Lower leg skin (tissue), 4 donors: ENCODE data around the gene ZC3H8. TPM values are rescaled to one million over a fixed set of nuclear protein-coding genes. Genes with fewer than 3 reads are reported as not detected.

ENCODE experiments used
- DNase-seq, 2 donors: peaks; one replicate each; pipeline ENCODE4 v3.0.0-alpha.2; 2019; ENCODE audit warnings: low spot score in 2 of 2
- H3K4me3 ChIP-seq: fragments of 200-600 bp; sonication (generic); 2 replicates; pipeline ENCODE4 v1.5.1; 2017; ENCODE audit warnings: mild to moderate bottlenecking, low read depth; ENCODE audit not compliant: poor library complexity, severe bottlenecking
- CTCF ChIP-seq, 3 donors: fragments of 450-650 bp; IDR thresholded peaks; one replicate each; pipeline ENCODE4 v1.5.1; 2016; ENCODE audit warnings: antibody characterized with exemption in 3 of 3, mild to moderate bottlenecking in 3 of 3, moderate library complexity in 2 of 3
- POLR2A ChIP-seq, 2 donors: fragments of 450-650 bp; IDR thresholded peaks; one replicate each; pipeline ENCODE4 v1.6.1; 2016 to 2017; ENCODE audit warnings: antibody characterized with exemption in 2 of 2, mild to moderate bottlenecking in 1 of 2, moderate library complexity in 1 of 2
- WGBS, 2 donors: methylation state at CpG; one replicate each; pipeline ENCODE4 v1.1.5; 2018; 5-methylcytosine and 5-hydroxymethylcytosine counted together
- intact Hi-C: fragments of 100-400 bp; cut with DNase I; formaldehyde crosslinking; loops from one replicate; pipeline ENCODE4 v1.15.0; 2023; ENCODE audit warnings: low total_unique reads
- total RNA-seq, 4 donors: library from RNA; depleted of rRNA; stranded (reverse); fragments of >200 nt; gene quantifications; one replicate each; pipeline ENCODE4 v1.1.0, GENCODE V29; 2016

ZC3H8 gene
- total RNA-seq, 4 donors from 2014 or later = 7.9 to 41.0 (median 12.4) TPM

GRCh38 chr2:112268547-112268946 is 13.7 kb upstream of the ZC3H8 start:
- intact Hi-C loops = no loop called here
- 90 to 98% methylated on average over 1 of the region's 1 CpG for WGBS, 2 donors
- no peak overlapping the region for H3K4me3 ChIP-seq
- TF ChIP-seq POLR2A (IDR thresholded peaks at IDR 0.05) (no peak), CTCF (IDR thresholded peaks at IDR 0.05) (no peak)
- no peak for DNase-seq

DNA sequence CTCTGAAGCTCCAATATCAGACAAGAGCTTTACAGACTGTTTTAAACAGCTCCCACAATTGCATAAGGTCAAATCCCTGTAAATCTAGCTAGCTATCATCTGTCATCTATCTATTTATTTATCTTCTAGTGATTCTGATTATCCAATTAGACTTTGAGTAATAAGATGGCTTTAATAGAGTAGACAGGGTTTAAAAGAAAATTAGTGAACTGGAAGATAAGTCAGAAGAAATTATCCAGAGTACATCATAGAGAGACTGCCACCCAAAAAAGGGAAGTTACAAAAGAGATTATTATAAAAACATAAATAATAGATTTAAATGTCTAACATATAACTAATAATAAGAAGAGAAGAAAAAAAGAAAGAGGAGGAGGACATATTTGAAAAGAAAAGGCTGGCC is 8.0 kb upstream of the ZC3H8 start:
- TF ChIP-seq CTCF (IDR thresholded peaks at IDR 0.05) = no peak
- TF ChIP-seq POLR2A (IDR thresholded peaks at IDR 0.05) = no peak
- intact Hi-C loops = no loop called here
- no peak for DNase-seq

DNA sequence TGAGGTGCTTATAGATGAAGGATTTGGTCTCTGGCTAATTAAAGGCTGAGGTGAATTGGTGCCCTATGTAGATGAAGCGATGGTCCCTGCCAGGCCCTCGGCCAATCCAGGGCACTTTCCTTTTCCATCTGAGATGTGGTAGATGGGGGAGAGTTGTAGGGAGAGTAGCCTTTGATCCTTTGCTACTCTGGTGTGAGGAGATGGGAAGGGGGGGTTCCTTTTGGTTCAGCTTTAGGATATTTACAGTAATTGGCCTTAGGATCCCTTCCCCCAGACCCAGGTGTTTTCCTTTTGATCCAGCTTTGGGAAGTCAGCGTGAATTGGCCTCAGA is 5.4 kb upstream of the ZC3H8 start:
- H3K4me3 ChIP-seq = no peak overlapping the region
- intact Hi-C loops = no loop called here
- no peak for DNase-seq
- 93 to 96% methylated on average over 3 of the region's 3 CpGs for WGBS, 2 donors
- TF ChIP-seq CTCF (IDR thresholded peaks at IDR 0.05) (no peak), POLR2A (IDR thresholded peaks at IDR 0.05) (no peak)

More for the DNA sequence above, 8.0 kb upstream of the ZC3H8 start:
- no peak overlapping the region for H3K4me3 ChIP-seq

DNA sequence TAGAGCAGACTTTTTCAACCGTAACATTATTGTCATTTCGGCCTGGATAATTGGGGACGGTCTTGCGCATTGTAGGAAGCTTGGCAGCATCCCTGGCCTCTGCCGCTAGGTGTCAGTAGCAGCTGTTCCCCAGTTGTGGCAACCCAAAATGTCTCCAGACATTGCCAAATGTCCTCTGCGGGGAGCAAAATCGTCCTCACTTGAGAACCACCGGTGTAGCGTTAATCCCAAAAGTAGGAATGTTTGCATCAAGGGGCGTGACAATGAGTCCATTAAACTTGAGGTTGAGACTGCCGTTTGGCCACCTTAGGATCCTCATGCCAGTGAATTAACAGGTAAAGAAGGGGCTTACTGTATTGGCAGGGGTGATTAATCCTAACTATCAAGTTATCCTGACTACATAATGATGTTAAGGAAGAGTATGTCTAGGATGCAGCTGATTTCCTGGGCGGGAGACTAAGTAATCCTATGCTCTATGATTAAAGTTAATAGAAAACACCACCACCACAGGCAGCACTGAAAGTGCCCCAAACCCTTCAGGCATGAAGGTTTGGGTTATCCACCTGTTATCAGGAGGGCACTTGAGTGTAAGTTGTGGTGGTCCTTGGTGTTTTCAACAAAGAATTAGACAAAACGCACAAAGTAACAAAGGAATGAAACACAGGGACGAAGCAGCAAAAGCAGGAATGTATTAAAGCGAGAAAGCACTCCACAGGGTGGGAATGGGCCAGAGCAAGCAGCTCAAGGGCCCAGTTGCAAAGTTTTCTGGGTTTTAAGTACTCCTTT is 4.9 kb upstream of the ZC3H8 start:
- 21 to 22% methylated on average over 15 of the region's 15 CpGs for WGBS, 2 donors
- no peak overlapping the region for H3K4me3 ChIP-seq
- DNase-seq = peak; percentile 84 to 96
- intact Hi-C loops = no loop called here
- TF ChIP-seq CTCF (IDR thresholded peaks at IDR 0.05) = peak in 1 of 3 donors; percentile 76
- TF ChIP-seq POLR2A (IDR thresholded peaks at IDR 0.05) = no peak

DNA sequence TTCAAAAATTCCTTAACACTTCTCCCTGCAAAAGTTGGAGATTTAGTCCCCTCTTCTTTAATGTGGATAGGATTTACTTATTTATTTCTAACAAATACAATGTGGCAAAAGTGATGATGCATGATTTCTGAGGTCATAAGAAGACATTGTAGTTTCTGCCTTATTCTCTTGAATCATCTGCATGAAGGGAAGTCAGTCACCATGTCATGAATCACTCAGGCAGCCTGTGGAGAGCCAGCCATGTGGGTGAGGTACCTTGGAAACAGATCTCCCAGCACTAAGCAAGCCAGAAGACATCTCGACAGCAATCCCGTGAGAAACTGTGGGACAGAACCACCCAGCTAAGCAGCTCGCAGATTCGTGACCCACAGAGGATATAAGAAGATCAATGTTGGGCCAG is 2.7 kb upstream of the ZC3H8 start:
- TF ChIP-seq POLR2A (IDR thresholded peaks at IDR 0.05) = no peak
- no peak for TF ChIP-seq CTCF (IDR thresholded peaks at IDR 0.05)
- WGBS, 2 donors = 84 to 85% methylated on average over 4 of the region's 4 CpGs
- intact Hi-C loops = no loop called here
- no peak overlapping the region for H3K4me3 ChIP-seq
- no peak for DNase-seq

- intact Hi-C loops = no loop called here
- TF ChIP-seq POLR2A (IDR thresholded peaks at IDR 0.05) (no peak), CTCF (IDR thresholded peaks at IDR 0.05) (no peak)
- WGBS, 2 donors = 90 to 95% methylated on average over 2 of the region's 2 CpGs
These were observed 1.8 kb upstream of the ZC3H8 start for GRCh38 chr2:112256654-112257053.

More at GRCh38 chr2:112256654-112257053, 1.8 kb upstream of the ZC3H8 start:
- H3K4me3 ChIP-seq = no peak overlapping the region
- no peak for DNase-seq
